K562 (cell line): Measurements from ENCODE around the gene ZNF260. TPM values are rescaled to one million over a fixed set of nuclear protein-coding genes. Genes with fewer than 3 reads are reported as not detected.
A peak's percentile ranks its signal among the peaks of the same experiment; 100 is the strongest.

ENCODE experiments used
- ATF7 ChIP-seq: fragments of 450-650 bp; IDR thresholded peaks from 2 replicates; pipeline ENCODE4 v1.7.1; 2014; ENCODE audit warnings: mild to moderate bottlenecking, moderate library complexity
- CTCF ChIP-seq, 3 experiments: IDR thresholded peaks in 2 of 3; conservative IDR thresholded peaks in 1 of 3; 2 replicates each; pipeline ENCODE4 v1.5.1; 2011 to 2012; ENCODE audit warnings: low read length in 3 of 3, mild to moderate bottlenecking in 3 of 3, control low read depth in 2 of 3, improper control_type of control experiment in 1 of 3, inconsistent platforms in 1 of 3, low read depth in 1 of 3, mixed read lengths in 1 of 3, moderate library complexity in 1 of 3; ENCODE audit not compliant: insufficient read depth in 2 of 3
- DACH1 ChIP-seq: fragments of 450-650 bp; IDR thresholded peaks from 2 replicates; pipeline ENCODE4 v1.6.1; 2018; ENCODE audit not compliant: partially characterized antibody
- HDAC3 ChIP-seq: fragments of 450-650 bp; IDR thresholded peaks from 2 replicates; pipeline ENCODE4 v1.6.1; 2018; ENCODE audit warnings: borderline replicate concordance, mild to moderate bottlenecking, moderate library complexity; ENCODE audit not compliant: partially characterized antibody
- HDAC8 ChIP-seq: fragments of 450-650 bp; IDR thresholded peaks from 2 replicates; pipeline ENCODE4 v1.6.1; 2016; ENCODE audit warnings: mild to moderate bottlenecking, missing genetic modification characterization, moderate library complexity, missing compliant biosample characterization
- HDGF ChIP-seq: fragments of 450-650 bp; IDR thresholded peaks from 2 replicates; pipeline ENCODE4 v1.6.1; 2016
- MED1 ChIP-seq: sonication (generic); formaldehyde crosslinking; IDR thresholded peaks from 2 replicates; pipeline ENCODE4 v1.8.1; 2023; ENCODE audit warnings: missing genetic modification reagents, borderline replicate concordance
- MIER1 ChIP-seq: fragments of 450-650 bp; IDR thresholded peaks from 2 replicates; pipeline ENCODE4 v1.6.1; 2016; ENCODE audit warnings: antibody characterized with exemption, mild to moderate bottlenecking, low read depth
- PBX2 ChIP-seq, 2 experiments: IDR thresholded peaks in 1 of 2; conservative IDR thresholded peaks in 1 of 2; 2 replicates each; pipeline ENCODE4 v1.6.1; 2016; ENCODE audit warnings: low read depth in 2 of 2, mild to moderate bottlenecking in 1 of 2, missing compliant biosample characterization in 1 of 2, missing genetic modification characterization in 1 of 2, moderate library complexity in 1 of 2
- PPARD ChIP-seq: fragments of 250-450 bp; sonication (Bioruptor Pico); IDR thresholded peaks from 2 replicates; pipeline ENCODE4 v1.8.0; 2022; ENCODE audit warnings: inconsistent platforms, mild to moderate bottlenecking, moderate library complexity
- RBFOX2 ChIP-seq: fragments of 200-400 bp; formaldehyde crosslinking; IDR thresholded peaks from 2 replicates; pipeline ENCODE4 v1.6.1; 2017; ENCODE audit warnings: low read depth, mild to moderate bottlenecking, low read length, moderate library complexity
- SMAD2 ChIP-seq: fragments of 150-350 bp; IDR thresholded peaks from 2 replicates; pipeline ENCODE4 v1.6.1; 2014; ENCODE audit warnings: low read depth, mild to moderate bottlenecking, low read length
- UBTF ChIP-seq, 2 experiments: IDR thresholded peaks; 2 replicates each; pipeline ENCODE4 v1.6.1; 2012; ENCODE audit warnings: improper control_type of control experiment in 2 of 2, low read depth in 2 of 2, low read length in 2 of 2, borderline replicate concordance in 1 of 2
- ZBTB2 ChIP-seq: fragments of 450-650 bp; IDR thresholded peaks from 2 replicates; pipeline ENCODE4 v1.6.1; 2016; ENCODE audit warnings: antibody characterized with exemption
- ZNF23 ChIP-seq: fragments of 250-450 bp; sonication (Bioruptor Pico); IDR thresholded peaks from 2 replicates; pipeline ENCODE4 v1.4.0; 2020; ENCODE audit warnings: mild to moderate bottlenecking
- ZNF239 ChIP-seq: fragments of 250-450 bp; sonication (Bioruptor Pico); IDR thresholded peaks from 2 replicates; pipeline ENCODE4 v1.4.0; 2020; ENCODE audit warnings: mild to moderate bottlenecking
- ZNF384 ChIP-seq: IDR thresholded peaks from 2 replicates; pipeline ENCODE4 v1.6.1; 2012; ENCODE audit warnings: low read depth, low read length, improper control_type of control experiment
- ZNF41 ChIP-seq: fragments of 250-450 bp; sonication (Bioruptor Pico); conservative IDR thresholded peaks from 2 replicates; pipeline ENCODE4 v1.4.0; 2020; ENCODE audit warnings: mild to moderate bottlenecking
- ZNF79 ChIP-seq: fragments of 250-450 bp; sonication (Bioruptor Pico); IDR thresholded peaks from 2 replicates; pipeline ENCODE4 v1.4.0; 2020; ENCODE audit warnings: low read depth, mild to moderate bottlenecking, moderate library complexity
- polyA plus RNA-seq, 8 experiments: library from polyadenylated mRNA; depleted of rRNA in 4 of 8; stranded (reverse) in 5 of 8; unstranded in 3 of 8; fragments of >200 nt; fragmentation: Nextera tagmentation in 2 of 8; fragmentation: Illumina TruSeq in 1 of 8; extraction: Ambion mirVana in 2 of 8; extraction: Trizol in 1 of 8; gene quantifications; 2 replicates each; pipeline versions ENCODE4 v1.2.1 to v1.2.3, GENCODE V29; 2011 to 2014; ENCODE audit warnings: inconsistent platforms in 1 of 8, missing spikeins in 1 of 8
- total RNA-seq, 7 experiments: library from RNA; depleted of rRNA in 6 of 7; stranded (reverse); fragments of >200 nt in 6 of 7; fragmentation: Illumina TruSeq in 2 of 7; extraction: Trizol in 2 of 7; gene quantifications; 2 replicates each; pipeline versions ENCODE4 v1.2.1 to v1.2.3, GENCODE V29; 2011 to 2021; ENCODE audit warnings: low replicate concordance in 1 of 7

Gene ZNF260
- total and polyA plus RNA-seq, 9 of the 15 experiments (the other 6 are each of a cell fraction or from before 2014, with no cell fraction given), result 2.6 to 16.6 (median 5.8) TPM

GRCh38 chr19:36572593-36573019 is 44.5 kb upstream of the ZNF260 start (continued):
- TF ChIP-seq CTCF (IDR thresholded peaks at IDR 0.05 in 2 of 3, conservative IDR thresholded peaks at IDR 0.05 in 1 of 3; ENCODE audit: insufficient read depth in 2 of 3, low read depth in 1 of 3, low read length in 3 of 3) (no peak), HDAC3 (no peak), ZNF79 (CRISPR knock-in tag) (no peak), MED1 (no peak), DACH1 (peak; percentile 94), PPARD (no peak), HDAC8 (tag) (no peak), ZNF41 (CRISPR knock-in tag) (no peak), ZNF384 (peak; percentile 37; the same call in 1 of the 2 replicates), HDGF (0 out of 2 replicates have a peak, but pooled peaks have one; percentile 31), RBFOX2 (no peak), PBX2 (CRISPR knock-in tag; IDR thresholded peaks at IDR 0.05; ENCODE audit: low read depth) (no peak), PBX2 (tag; conservative IDR thresholded peaks at IDR 0.05; ENCODE audit: low read depth) (no peak), MIER1 (0 out of 2 replicates have a peak, but pooled peaks have one; percentile 41), ZNF239 (CRISPR knock-in tag) (no peak), UBTF (IDR thresholded peaks at IDR 0.05; ENCODE audit: borderline replicate concordance in 1 of 2, low read depth in 2 of 2, low read length in 2 of 2) (no peak), ZNF23 (CRISPR knock-in tag) (no peak), ZBTB2 (0 out of 2 replicates have a peak, but pooled peaks have one; percentile 70), SMAD2 (no peak), ATF7 (no peak)
